GM13977 (cell line): Measurements from ENCODE around the gene SLFN12.
"Not testable (repeated sequence)": the region's sequence is repeated elsewhere in the genome, so short reads cannot be mapped to it uniquely, and the experiment has no call there.

Source experiments
- DNase-seq: peaks from one replicate; pipeline ENCODE4 v3.0.0; 2012; ENCODE audit warnings: low spot score
- in situ Hi-C: fragments of 300-500 bp; cut with MboI; formaldehyde crosslinking; loops from one replicate; pipeline ENCODE4 v1.12.0; 2022; ENCODE audit warnings: low sequenced_read_pairs, low pct_unique_long_range_greater_than_20kb, mixed read lengths, inconsistent platforms; ENCODE audit not compliant: unreplicated experiment
- TF ChIP-seq, protein P1 (sequence below): IDR thresholded peaks from 2 replicates; pipeline ENCODE4 v1.5.1; 2012; ENCODE audit warnings: mild to moderate bottlenecking, control low read depth; ENCODE audit not compliant: insufficient read depth; ENCODE audit errors: extremely low read depth, missing control alignments

The SLFN12 gene

GRCh38 chr17:35460354-35460851, 28.1 kb upstream of the SLFN12 start:
- TF ChIP-seq, protein P1, sequence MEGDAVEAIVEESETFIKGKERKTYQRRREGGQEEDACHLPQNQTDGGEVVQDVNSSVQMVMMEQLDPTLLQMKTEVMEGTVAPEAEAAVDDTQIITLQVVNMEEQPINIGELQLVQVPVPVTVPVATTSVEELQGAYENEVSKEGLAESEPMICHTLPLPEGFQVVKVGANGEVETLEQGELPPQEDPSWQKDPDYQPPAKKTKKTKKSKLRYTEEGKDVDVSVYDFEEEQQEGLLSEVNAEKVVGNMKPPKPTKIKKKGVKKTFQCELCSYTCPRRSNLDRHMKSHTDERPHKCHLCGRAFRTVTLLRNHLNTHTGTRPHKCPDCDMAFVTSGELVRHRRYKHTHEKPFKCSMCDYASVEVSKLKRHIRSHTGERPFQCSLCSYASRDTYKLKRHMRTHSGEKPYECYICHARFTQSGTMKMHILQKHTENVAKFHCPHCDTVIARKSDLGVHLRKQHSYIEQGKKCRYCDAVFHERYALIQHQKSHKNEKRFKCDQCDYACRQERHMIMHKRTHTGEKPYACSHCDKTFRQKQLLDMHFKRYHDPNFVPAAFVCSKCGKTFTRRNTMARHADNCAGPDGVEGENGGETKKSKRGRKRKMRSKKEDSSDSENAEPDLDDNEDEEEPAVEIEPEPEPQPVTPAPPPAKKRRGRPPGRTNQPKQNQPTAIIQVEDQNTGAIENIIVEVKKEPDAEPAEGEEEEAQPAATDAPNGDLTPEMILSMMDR = no peak
- peak; percentile 86 for DNase-seq
- in situ Hi-C loops = no loop called here

DNA sequence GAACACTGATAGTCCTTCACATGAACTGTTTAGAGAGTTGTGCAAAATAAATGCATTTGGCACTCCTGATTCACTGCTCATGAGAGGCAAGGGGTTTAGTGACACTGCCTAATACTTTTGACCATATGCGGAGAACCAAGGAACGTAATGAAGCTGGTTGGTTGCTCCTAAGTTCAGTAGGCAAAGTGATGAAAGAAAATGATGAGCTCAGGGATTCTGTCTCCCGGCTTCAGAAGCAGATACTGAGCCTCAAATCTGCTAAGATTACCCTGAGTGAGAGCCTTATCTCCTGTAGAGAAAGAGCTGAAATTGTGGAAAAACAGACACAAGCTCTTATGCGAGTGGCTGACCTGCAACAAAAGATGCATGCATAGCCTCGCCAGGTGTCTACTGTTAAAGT, 21.7 kb upstream of the SLFN12 start:
- DNase-seq, in situ Hi-C loops: not testable (repeated sequence)

DNA sequence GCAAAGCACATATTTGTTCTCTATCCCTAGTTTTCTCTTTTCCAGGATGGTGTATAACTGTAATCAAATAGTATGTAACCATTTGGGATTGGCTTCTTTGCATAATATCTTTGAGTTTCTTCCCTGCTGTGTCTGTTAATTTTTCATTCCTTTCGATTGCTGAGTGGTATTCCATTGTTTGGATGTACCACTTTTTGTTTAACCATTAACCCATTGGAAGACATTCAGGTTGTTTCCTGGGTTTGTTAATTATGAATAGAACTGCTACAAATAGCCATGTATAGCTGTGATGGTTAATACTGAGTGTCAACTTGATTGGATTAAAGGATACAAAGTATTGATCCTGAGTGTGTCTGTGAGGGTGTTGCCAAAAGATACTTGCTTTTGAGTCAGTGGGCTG, 20.9 kb upstream of the SLFN12 start:
- TF ChIP-seq, protein P1 = no peak
- no peak for DNase-seq
- in situ Hi-C loops = no loop called here

GRCh38 chr17:35449371-35449931, 17.2 kb upstream of the SLFN12 start:
- peak; percentile 54 for DNase-seq
- in situ Hi-C loops = no loop called here
- TF ChIP-seq, protein P1 = no peak

GRCh38 chr17:35448899-35449227, 16.6 kb upstream of the SLFN12 start:
- DNase-seq = no peak
- TF ChIP-seq, protein P1 = no peak
- in situ Hi-C loops = no loop called here

- in situ Hi-C loops = no loop called here
- DNase-seq = peak; percentile 78
Observed at GRCh38 chr17:35448214-35448898, 16.1 kb upstream of the SLFN12 start, which contains the start of gene SLFN13. SLFN13 (minus strand) TSS chr17:35448766; CDS start chr17:35445680, 3,086 bp downstream.

GRCh38 chr17:35447499-35447898, 15.2 kb upstream of the SLFN12 start:
- DNase-seq = no peak
- TF ChIP-seq, protein P1 = no peak
- in situ Hi-C loops = no loop called here

More at GRCh38 chr17:35448214-35448898, 16.1 kb upstream of the SLFN12 start, which contains the start of gene SLFN13:
- TF ChIP-seq, protein P1 = no peak
